SK-N-MC (cell line): ENCODE data around the gene LRP1B.

Experiments used
- DNase-seq: peaks from one replicate; pipeline ENCODE4 v3.0.0-alpha.2; 2011; ENCODE audit warnings: low read depth, low spot score
- H3K27ac ChIP-seq: fragments of 200-600 bp; sonication (generic); 2 replicates; pipeline ENCODE4 v1.5.1; 2016; ENCODE audit warnings: mixed run types
- H3K36me3 ChIP-seq: fragments of 200-600 bp; sonication (generic); 2 replicates; pipeline ENCODE4 v1.6.1; 2017; ENCODE audit warnings: antibody characterized with exemption, low read length, mixed read lengths; ENCODE audit not compliant: insufficient read depth
- H3K4me3 ChIP-seq: fragments of 200-600 bp; sonication (generic); 2 replicates; pipeline ENCODE4 v1.5.1; 2016
- H3K9ac ChIP-seq: fragments of 200-600 bp; sonication (generic); 2 replicates; pipeline ENCODE4 v1.8.0; 2017; ENCODE audit warnings: mixed run types, mixed read lengths; ENCODE audit not compliant: insufficient read length
- H3K9me3 ChIP-seq: fragments of 200-600 bp; sonication (generic); 2 replicates; pipeline ENCODE4 v1.6.1; 2017; ENCODE audit warnings: low read depth, mild to moderate bottlenecking, antibody characterized with exemption, low read length, moderate library complexity, mixed read lengths
- EZH2 ChIP-seq: fragments of 200-600 bp; sonication (generic); IDR thresholded peaks from one replicate; pipeline ENCODE4 v1.6.1; 2017; ENCODE audit warnings: antibody characterized with exemption
- FOXP2 ChIP-seq: optimal IDR thresholded peaks from 2 replicates; pipeline ENCODE3; 2011; ENCODE audit warnings: mild to moderate bottlenecking, moderate library complexity; ENCODE audit not compliant: insufficient read depth; ENCODE audit errors: extremely low read length, control extremely low read depth
- POLR2AphosphoS5 ChIP-seq: IDR thresholded peaks from 2 replicates; pipeline ENCODE4 v1.6.1; 2012; ENCODE audit warnings: mild to moderate bottlenecking, low read depth, low read length, borderline replicate concordance

The LRP1B gene

GRCh38 chr2:140643761-140644187 lies 1487.0 kb downstream of the LRP1B start:
- Histone ChIP-seq H3K9ac (no peak overlapping the region), H3K27ac (peak overlapping the region; percentile 37; the same call in 1 of the 2 replicates), H3K36me3 (no peaks in the 10 kb centered on the region), H3K9me3 (no peaks in the 10 kb centered on the region), H3K4me3 (0 out of 2 replicates have a peak overlapping the region, but pooled peaks have one; percentile 17)
- DNase-seq = no peak
- TF ChIP-seq EZH2 (no peak), FOXP2 (no peak), POLR2AphosphoS5 (no peak)

- Histone ChIP-seq H3K9me3 (no peaks in the 10 kb centered on the region), H3K36me3 (no peaks in the 10 kb centered on the region), H3K9ac (no peak overlapping the region), H3K27ac (no peak overlapping the region), H3K4me3 (no peak overlapping the region)
- no peak for DNase-seq
- no peak for TF ChIP-seq POLR2AphosphoS5
- no peak for TF ChIP-seq EZH2
- no peak for TF ChIP-seq FOXP2
These were observed 1489.7 kb downstream of the LRP1B start for GRCh38 chr2:140641163-140641562.

- DNase-seq = no peak
- H3K36me3 ChIP-seq = no peaks in the 10 kb centered on the region
- TF ChIP-seq EZH2 (no peak), FOXP2 (no peak), POLR2AphosphoS5 (no peak)
- no peak overlapping the region for H3K9ac ChIP-seq
- H3K9me3 ChIP-seq = no peaks in the 10 kb centered on the region
- no peak overlapping the region for H3K4me3 ChIP-seq
- no peak overlapping the region for H3K27ac ChIP-seq
These were observed 1491.2 kb downstream of the LRP1B start for GRCh38 chr2:140639628-140640027.

GRCh38 chr2:140630557-140630956 lies 1500.3 kb downstream of the LRP1B start:
- no peaks in the 10 kb centered on the region for H3K9me3 ChIP-seq
- no peak overlapping the region for H3K9ac ChIP-seq
- DNase-seq = no peak
- TF ChIP-seq FOXP2 = no peak
- no peak for TF ChIP-seq EZH2
- TF ChIP-seq POLR2AphosphoS5 = no peak
- H3K4me3 ChIP-seq = no peak overlapping the region
- no peaks in the 10 kb centered on the region for H3K36me3 ChIP-seq
- no peak overlapping the region for H3K27ac ChIP-seq

- no peak overlapping the region for H3K27ac ChIP-seq
- no peaks in the 10 kb centered on the region for H3K9me3 ChIP-seq
- DNase-seq = no peak
- H3K9ac ChIP-seq = no peak overlapping the region
- no peaks in the 10 kb centered on the region for H3K36me3 ChIP-seq
- TF ChIP-seq FOXP2 = no peak
- TF ChIP-seq POLR2AphosphoS5 = no peak
- TF ChIP-seq EZH2 = no peak
- H3K4me3 ChIP-seq = no peak overlapping the region
These were observed 1502.9 kb downstream of the LRP1B start for GRCh38 chr2:140627885-140628284.

- no peaks in the 10 kb centered on the region for H3K36me3 ChIP-seq
- TF ChIP-seq FOXP2 = no peak
- no peak for TF ChIP-seq EZH2
- no peak for TF ChIP-seq POLR2AphosphoS5
- no peaks in the 10 kb centered on the region for H3K9me3 ChIP-seq
- no peak overlapping the region for H3K4me3 ChIP-seq
- H3K27ac ChIP-seq = no peak overlapping the region
- no peak for DNase-seq
- H3K9ac ChIP-seq = no peak overlapping the region
These were observed 1503.7 kb downstream of the LRP1B start for GRCh38 chr2:140627136-140627535.

GRCh38 chr2:140624200-140624599 lies 1506.6 kb downstream of the LRP1B start:
- no peak for DNase-seq
- Histone ChIP-seq H3K9ac (no peak overlapping the region), H3K36me3 (no peaks in the 10 kb centered on the region), H3K27ac (no peak overlapping the region), H3K4me3 (no peak overlapping the region), H3K9me3 (no peaks in the 10 kb centered on the region)
- no peak for TF ChIP-seq FOXP2
- no peak for TF ChIP-seq POLR2AphosphoS5
- no peak for TF ChIP-seq EZH2

GRCh38 chr2:140621583-140622362 lies 1509.0 kb downstream of the LRP1B start:
- H3K27ac ChIP-seq = no peak overlapping the region
- no peak for DNase-seq
- H3K9ac ChIP-seq = no peak overlapping the region
- no peaks in the 10 kb centered on the region for H3K9me3 ChIP-seq
- TF ChIP-seq EZH2 = no peak
- no peak for TF ChIP-seq FOXP2
- no peak for TF ChIP-seq POLR2AphosphoS5
- no peaks in the 10 kb centered on the region for H3K36me3 ChIP-seq
- H3K4me3 ChIP-seq = no peak overlapping the region
